SK-N-SH (cell line): ENCODE measurements around the gene PARVG. TPM values are rescaled to one million over a fixed set of nuclear protein-coding genes. Genes with fewer than 3 reads are reported as not detected.

ENCODE experiments used
- CTCF ChIA-PET: fragments of 300-600, 350-600 bp; formaldehyde crosslinking; extraction: SDS; loops from one replicate; lab custom pipeline; 2021; lab: Yijun Ruan, JAX
- POLR2A ChIA-PET: fragments of 350-600 bp; sonication (Branson Sonifier 250); formaldehyde crosslinking; extraction: SDS; loops from one replicate; lab custom pipeline; 2020; ENCODE audit warnings: antibody characterized with exemption, inconsistent platforms; lab: Yijun Ruan, JAX
- DNase-seq: peaks from one replicate; pipeline ENCODE4 v3.0.0; 2012
- H2AFZ ChIP-seq: fragments of 200-600 bp; sonication (generic); 2 replicates; pipeline ENCODE4 v1.8.1; 2016; ENCODE audit warnings: antibody characterized with exemption, mild to moderate bottlenecking, low read depth
- H3F3A ChIP-seq: fragments of 200-600 bp; sonication (generic); replicated peaks from 2 replicates; pipeline ENCODE3; 2016; ENCODE audit warnings: antibody characterized with exemption, mild to moderate bottlenecking; ENCODE audit not compliant: insufficient read depth
- H3K27ac ChIP-seq, 2 experiments: fragments of 200-500 bp in 1 of 2; fragments of 200-600 bp in 1 of 2; sonication (Bioruptor generic) in 1 of 2; sonication (generic), shearing (Covaris generic) in 1 of 2; 2 replicates each; pipeline versions ENCODE4 v1.5.1 to v1.6.1; 2014 to 2016; ENCODE audit warnings: low read depth in 2 of 2, inconsistent platforms in 1 of 2, low read length in 1 of 2, mild to moderate bottlenecking in 1 of 2, mixed read lengths in 1 of 2
- H3K27me3 ChIP-seq: fragments of 200-600 bp; sonication (generic), shearing (Covaris generic); 2 replicates; pipeline ENCODE4 v1.6.1; 2016; ENCODE audit warnings: mixed run types; ENCODE audit not compliant: insufficient read depth
- H3K36me3 ChIP-seq, 2 experiments: fragments of 200-500 bp in 1 of 2; fragments of 200-600 bp in 1 of 2; sonication (Bioruptor generic) in 1 of 2; sonication (generic) in 1 of 2; replicated peaks in 1 of 2; 2 replicates each; pipeline versions ENCODE3 to v1.5.1; 2014 to 2016; ENCODE audit warnings: low read length in 1 of 2, mild to moderate bottlenecking in 1 of 2; ENCODE audit not compliant: insufficient read depth in 2 of 2, control insufficient read depth in 1 of 2
- H3K4me1 ChIP-seq, 2 experiments: fragments of 200-500 bp in 1 of 2; fragments of 200-600 bp in 1 of 2; sonication (Bioruptor generic) in 1 of 2; sonication (generic), shearing (Covaris generic) in 1 of 2; 2 replicates each; pipeline versions ENCODE4 v1.5.1 to v1.6.1; 2014 to 2016; ENCODE audit warnings: low read depth in 1 of 2, low read length in 1 of 2, mixed run types in 1 of 2; ENCODE audit not compliant: insufficient read depth in 2 of 2, control insufficient read depth in 1 of 2
- H3K4me2 ChIP-seq: fragments of 200-600 bp; sonication (generic), shearing (Covaris generic); 2 replicates; pipeline ENCODE4 v1.6.1; 2017; ENCODE audit warnings: mixed run types
- H3K4me3 ChIP-seq, 2 experiments: fragments of 200-500 bp in 1 of 2; fragments of 200-600 bp in 1 of 2; sonication (Bioruptor generic) in 1 of 2; sonication (generic), shearing (Covaris generic) in 1 of 2; 2 replicates each; pipeline versions ENCODE4 v1.5.1 to v1.8.1; 2014 to 2016; ENCODE audit warnings: low read depth in 2 of 2, inconsistent platforms in 1 of 2, low read length in 1 of 2, mild to moderate bottlenecking in 1 of 2, mixed read lengths in 1 of 2, moderate library complexity in 1 of 2
- H3K79me2 ChIP-seq: fragments of 200-600 bp; sonication (generic); 2 replicates; pipeline ENCODE4 v1.8.1; 2017; ENCODE audit warnings: mild to moderate bottlenecking; ENCODE audit not compliant: insufficient read depth
- H3K9ac ChIP-seq: fragments of 200-600 bp; sonication (generic); 2 replicates; pipeline ENCODE4 v1.6.1; 2017; ENCODE audit warnings: mixed run types
- H3K9me2 ChIP-seq: fragments of 200-600 bp; sonication (generic); 2 replicates; pipeline ENCODE4 v1.6.1; 2017; ENCODE audit warnings: mixed run types
- H3K9me3 ChIP-seq: fragments of 200-600 bp; sonication (generic); 2 replicates; pipeline ENCODE4 v1.6.1; 2017; ENCODE audit warnings: mixed run types, mild to moderate bottlenecking, moderate library complexity
- H4K20me1 ChIP-seq: fragments of 200-600 bp; sonication (generic); 2 replicates; pipeline ENCODE4 v1.6.1; 2017; ENCODE audit warnings: mild to moderate bottlenecking, mixed run types; ENCODE audit not compliant: insufficient read depth
- ELF1 ChIP-seq: IDR thresholded peaks from 2 replicates; pipeline ENCODE4 v1.4.0; 2012
- EP300 ChIP-seq, 2 experiments: IDR thresholded peaks; 2 replicates each; pipeline versions ENCODE4 v1.4.0 to v1.6.1; 2012; ENCODE audit warnings: borderline replicate concordance in 1 of 2, low read depth in 1 of 2, low read length in 1 of 2
- FOSL2 ChIP-seq: IDR thresholded peaks from 2 replicates; pipeline ENCODE4 v1.4.0; 2012; ENCODE audit warnings: low read depth, mild to moderate bottlenecking, moderate library complexity, borderline replicate concordance
- FOXM1 ChIP-seq: IDR thresholded peaks from 2 replicates; pipeline ENCODE4 v1.4.0; 2012; ENCODE audit warnings: low read depth, mild to moderate bottlenecking
- GABPA ChIP-seq: IDR thresholded peaks from 2 replicates; pipeline ENCODE4 v1.4.0; 2012; ENCODE audit warnings: low read depth, mild to moderate bottlenecking
- JUND ChIP-seq: IDR thresholded peaks from 2 replicates; pipeline ENCODE4 v1.4.0; 2012
- MEF2A ChIP-seq: IDR thresholded peaks from 2 replicates; pipeline ENCODE4 v1.4.0; 2012; ENCODE audit warnings: low read depth, borderline replicate concordance
- MXI1 ChIP-seq: IDR thresholded peaks from 2 replicates; pipeline ENCODE4 v1.6.1; 2012; ENCODE audit warnings: mild to moderate bottlenecking, low read depth, low read length, improper control_type of control experiment
- RCOR1 ChIP-seq: fragments of 150-350 bp; IDR thresholded peaks from 2 replicates; pipeline ENCODE4 v1.6.1; 2017; ENCODE audit warnings: antibody characterized with exemption, low read length
- REST ChIP-seq: IDR thresholded peaks from 2 replicates; pipeline ENCODE4 v1.6.1; 2012; ENCODE audit warnings: mild to moderate bottlenecking, low read depth, low read length, moderate library complexity
- SIN3A ChIP-seq: IDR thresholded peaks from 2 replicates; pipeline ENCODE4 v1.6.1; 2012; ENCODE audit warnings: low read depth, mild to moderate bottlenecking, low read length, moderate library complexity, borderline replicate concordance
- SMC3 ChIP-seq: IDR thresholded peaks from 2 replicates; pipeline ENCODE4 v1.6.1; 2012; ENCODE audit warnings: low read depth, low read length, improper control_type of control experiment
- TAF1 ChIP-seq: IDR thresholded peaks from 2 replicates; pipeline ENCODE4 v1.6.1; 2012; ENCODE audit warnings: low read depth, mild to moderate bottlenecking, low read length, moderate library complexity, borderline replicate concordance
- YY1 ChIP-seq: IDR thresholded peaks from 2 replicates; pipeline ENCODE4 v1.4.0; 2012; ENCODE audit warnings: low read depth, mild to moderate bottlenecking
- WGBS: methylation state at CpG from one replicate; pipeline ENCODE4 v1.1.6; 2017; ENCODE audit warnings: low lambda C conversion rate; 5-methylcytosine and 5-hydroxymethylcytosine counted together
- polyA plus RNA-seq, 3 experiments: library from polyadenylated mRNA; depleted of rRNA; stranded (reverse); fragments of >200 nt; gene quantifications; 2 replicates each; pipeline ENCODE4 v1.2.3, GENCODE V29; 2012
- TF ChIP-seq, protein P1 (sequence below): IDR thresholded peaks from 2 replicates; pipeline ENCODE4 v1.4.0; 2012; ENCODE audit warnings: low read depth
- TF ChIP-seq, protein P2 (sequence below): fragments of 200-600 bp; sonication (generic); IDR thresholded peaks from 2 replicates; pipeline ENCODE4 v1.6.1; 2017; ENCODE audit warnings: antibody characterized with exemption, mild to moderate bottlenecking, moderate library complexity
- TF ChIP-seq, protein P3 (sequence below): IDR thresholded peaks from 2 replicates; pipeline ENCODE4; 2012

PARVG gene
- polyA plus RNA-seq, 1 of the 3 experiments (the other 2 are of a cell fraction): 0.05 TPM

DNA sequence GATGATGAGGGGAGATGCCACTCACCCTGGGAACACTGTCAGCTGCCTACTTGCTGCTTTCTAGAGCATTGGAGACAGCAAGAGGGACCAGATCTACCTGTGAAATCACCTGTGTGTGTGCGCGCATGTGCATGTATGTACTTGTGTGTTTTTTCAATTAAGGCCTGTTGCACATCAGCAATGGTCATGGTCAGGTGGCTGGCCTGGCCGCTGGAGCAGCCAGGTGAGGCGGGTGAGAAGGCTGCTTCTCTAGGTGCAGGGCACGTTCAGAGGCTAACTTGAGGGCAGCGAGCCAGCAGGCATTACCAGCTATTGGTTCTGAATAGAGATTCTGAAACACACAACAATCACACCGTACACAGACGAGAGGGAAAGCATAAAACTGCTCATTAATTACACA lies 65.1 kb downstream of the PARVG start:
- TF ChIP-seq SMC3 (no peak), FOSL2 (no peak), MXI1 (no peak), FOXM1 (no peak), GABPA (no peak), REST (no peak), ELF1 (no peak), YY1 (no peak)
- TF ChIP-seq, protein P1, sequence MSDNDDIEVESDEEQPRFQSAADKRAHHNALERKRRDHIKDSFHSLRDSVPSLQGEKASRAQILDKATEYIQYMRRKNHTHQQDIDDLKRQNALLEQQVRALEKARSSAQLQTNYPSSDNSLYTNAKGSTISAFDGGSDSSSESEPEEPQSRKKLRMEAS: no peak
- TF ChIP-seq, protein P2, sequence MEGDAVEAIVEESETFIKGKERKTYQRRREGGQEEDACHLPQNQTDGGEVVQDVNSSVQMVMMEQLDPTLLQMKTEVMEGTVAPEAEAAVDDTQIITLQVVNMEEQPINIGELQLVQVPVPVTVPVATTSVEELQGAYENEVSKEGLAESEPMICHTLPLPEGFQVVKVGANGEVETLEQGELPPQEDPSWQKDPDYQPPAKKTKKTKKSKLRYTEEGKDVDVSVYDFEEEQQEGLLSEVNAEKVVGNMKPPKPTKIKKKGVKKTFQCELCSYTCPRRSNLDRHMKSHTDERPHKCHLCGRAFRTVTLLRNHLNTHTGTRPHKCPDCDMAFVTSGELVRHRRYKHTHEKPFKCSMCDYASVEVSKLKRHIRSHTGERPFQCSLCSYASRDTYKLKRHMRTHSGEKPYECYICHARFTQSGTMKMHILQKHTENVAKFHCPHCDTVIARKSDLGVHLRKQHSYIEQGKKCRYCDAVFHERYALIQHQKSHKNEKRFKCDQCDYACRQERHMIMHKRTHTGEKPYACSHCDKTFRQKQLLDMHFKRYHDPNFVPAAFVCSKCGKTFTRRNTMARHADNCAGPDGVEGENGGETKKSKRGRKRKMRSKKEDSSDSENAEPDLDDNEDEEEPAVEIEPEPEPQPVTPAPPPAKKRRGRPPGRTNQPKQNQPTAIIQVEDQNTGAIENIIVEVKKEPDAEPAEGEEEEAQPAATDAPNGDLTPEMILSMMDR: no peak
- ChIA-PET POLR2A (no interaction called here), CTCF (no interaction called here)
- Histone ChIP-seq H3K9me3 (no peaks in the 10 kb centered on the region), H3K79me2 (no peaks in the 10 kb centered on the region), H3K36me3 (no peaks in the 10 kb centered on the region), H3K27me3 (no peaks in the 10 kb centered on the region; the same call in 1 of the 2 replicates), H3F3A (no peaks in the 10 kb centered on the region), H3K4me2 (no peak overlapping the region), H3K4me1 (no peaks in the 10 kb centered on the region; a peak in 1 of 4 replicates), H3K27ac (no peak overlapping the region), H3K9me2 (no peaks in the 10 kb centered on the region), H4K20me1 (no peaks in the 10 kb centered on the region), H3K4me3 (no peak overlapping the region), H3K9ac (no peak overlapping the region), H2AFZ (no peak overlapping the region)
- DNase-seq: no peak
- WGBS: 66% methylated on average over 6 of the region's 8 CpGs

DNA sequence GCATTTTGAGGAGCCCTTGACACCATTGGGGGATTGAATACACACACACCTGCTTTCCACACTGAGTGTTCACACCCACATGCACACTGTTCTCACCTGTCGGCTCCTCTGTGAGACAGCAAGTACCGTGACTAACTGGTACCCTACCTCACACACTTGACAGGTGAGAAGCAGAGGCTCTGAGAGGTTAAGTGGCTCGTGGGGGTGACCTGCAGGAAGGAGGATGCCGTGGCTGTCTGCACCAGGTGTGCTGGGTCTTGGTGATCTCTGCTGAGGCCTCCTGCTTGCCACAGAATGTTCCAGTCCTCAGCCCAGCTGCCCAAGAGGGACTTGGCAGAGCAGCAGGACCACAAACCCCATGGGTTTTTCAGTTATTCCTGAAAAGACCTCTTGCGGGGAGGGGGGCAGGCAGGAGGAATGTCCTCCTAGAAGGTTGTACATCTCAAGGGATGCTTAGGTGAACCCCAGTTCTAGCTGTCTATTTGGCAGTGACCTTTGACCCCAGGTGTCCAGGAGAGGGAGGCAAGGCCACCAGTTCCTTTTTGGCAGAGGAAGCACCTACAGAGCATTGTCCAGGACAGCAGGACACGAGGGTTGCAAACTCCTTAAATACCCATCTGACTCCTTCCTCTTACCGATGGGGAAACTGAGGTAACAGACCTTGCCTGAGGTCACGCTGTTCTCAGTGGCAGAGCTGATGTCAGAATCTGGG lies 66.0 kb downstream of the PARVG start:
- ChIA-PET CTCF (no interaction called here), POLR2A (no interaction called here)
- H3F3A ChIP-seq: no peaks in the 10 kb centered on the region
- H4K20me1 ChIP-seq: no peaks in the 10 kb centered on the region
- no peak overlapping the region for H3K9ac ChIP-seq
- no peaks in the 10 kb centered on the region for H3K9me2 ChIP-seq
- H3K4me3 ChIP-seq: no peak overlapping the region
- no peak overlapping the region for H3K27ac ChIP-seq
- DNase-seq: no peak
- no peaks in the 10 kb centered on the region; the same call in 1 of the 2 replicates for H3K27me3 ChIP-seq
- H3K4me1 ChIP-seq: no peaks in the 10 kb centered on the region; a peak in 1 of 4 replicates
- H3K36me3 ChIP-seq: no peaks in the 10 kb centered on the region
- H2AFZ ChIP-seq: no peak overlapping the region
- no peak overlapping the region for H3K4me2 ChIP-seq
- WGBS: 69% methylated on average over 5 of the region's 8 CpGs
- no peaks in the 10 kb centered on the region for H3K9me3 ChIP-seq
- H3K79me2 ChIP-seq: no peaks in the 10 kb centered on the region
- TF ChIP-seq REST: no peak
- TF ChIP-seq FOXM1: no peak
- no peak for TF ChIP-seq JUND
- TF ChIP-seq, protein P3, sequence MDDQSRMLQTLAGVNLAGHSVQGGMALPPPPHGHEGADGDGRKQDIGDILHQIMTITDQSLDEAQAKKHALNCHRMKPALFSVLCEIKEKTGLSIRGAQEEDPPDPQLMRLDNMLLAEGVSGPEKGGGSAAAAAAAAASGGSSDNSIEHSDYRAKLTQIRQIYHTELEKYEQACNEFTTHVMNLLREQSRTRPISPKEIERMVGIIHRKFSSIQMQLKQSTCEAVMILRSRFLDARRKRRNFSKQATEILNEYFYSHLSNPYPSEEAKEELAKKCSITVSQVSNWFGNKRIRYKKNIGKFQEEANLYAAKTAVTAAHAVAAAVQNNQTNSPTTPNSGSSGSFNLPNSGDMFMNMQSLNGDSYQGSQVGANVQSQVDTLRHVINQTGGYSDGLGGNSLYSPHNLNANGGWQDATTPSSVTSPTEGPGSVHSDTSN: no peak
- no peak for TF ChIP-seq TAF1
- no peak for TF ChIP-seq RCOR1
- TF ChIP-seq EP300 (IDR thresholded peaks at IDR 0.05; ENCODE audit: borderline replicate concordance in 1 of 2, low read depth in 1 of 2, low read length in 1 of 2): no peak
- TF ChIP-seq SIN3A: no peak
- no peak for TF ChIP-seq SMC3
- no peak for TF ChIP-seq MEF2A
